BJ (cell line): ENCODE measurements around the gene AGT. TPM values are rescaled to one million over a fixed set of nuclear protein-coding genes. Genes with fewer than 3 reads are reported as not detected.

Experiments
- CTCF ChIA-PET: fragments of 350-600 bp; formaldehyde crosslinking; extraction: SDS; loops from one replicate; lab custom pipeline; 2021; ENCODE audit warnings: antibody characterized with exemption, inconsistent platforms; lab: Yijun Ruan, JAX
- POLR2A ChIA-PET: fragments of 300-600 bp; sonication (Branson Sonifier 250); formaldehyde crosslinking; extraction: SDS; loops from one replicate; lab custom pipeline; 2021; ENCODE audit warnings: antibody characterized with exemption; lab: Charles Lee
- DNase-seq: peaks from one replicate; pipeline ENCODE4 v3.0.0-alpha.2; 2011; ENCODE audit warnings: low read depth
- H3K27me3 ChIP-seq: 2 replicates; pipeline ENCODE4 v1.6.0; 2011; ENCODE audit warnings: low read length; ENCODE audit not compliant: control insufficient read depth, insufficient read depth
- H3K36me3 ChIP-seq: 2 replicates; pipeline ENCODE4 v1.5.1; 2011; ENCODE audit warnings: low read length; ENCODE audit not compliant: control insufficient read depth, insufficient read depth
- H3K4me3 ChIP-seq: 2 replicates; pipeline ENCODE4 v1.5.1; 2011; ENCODE audit warnings: low read depth, mild to moderate bottlenecking, control low read depth, low read length
- CTCF ChIP-seq: IDR thresholded peaks from 2 replicates; pipeline ENCODE4 v1.5.1; 2011; ENCODE audit warnings: low read depth, mild to moderate bottlenecking, control low read depth, inconsistent platforms, low read length, moderate library complexity; ENCODE audit not compliant: insufficient read depth
- polyA plus RNA-seq: library from polyadenylated mRNA; depleted of rRNA; stranded (reverse); fragments of >200 nt; gene quantifications from 2 replicates; pipeline ENCODE4 v1.2.3, GENCODE V29; 2011

Gene AGT
- polyA plus RNA-seq, 1 experiment = 4.1 TPM

GRCh38 chr1:230677200-230677599 lies 36.7 kb downstream of the AGT start:
- Histone ChIP-seq H3K36me3 (peaks cover 6% of the 10 kb centered on the region), H3K4me3 (no peak overlapping the region), H3K27me3 (no peaks in the 10 kb centered on the region)
- CTCF ChIA-PET = no interaction called here
- POLR2A ChIA-PET = no interaction called here
- TF ChIP-seq CTCF = no peak
- DNase-seq = no peak

- ChIA-PET POLR2A (no interaction called here), CTCF (interaction anchor here (1.6 kb wide), 1 partner anchor 13 kb away, joined by 4 read pairs; no protein-coding TSS in a partner anchor)
- TF ChIP-seq CTCF = no peak
- no peak for DNase-seq
- Histone ChIP-seq H3K27me3 (no peaks in the 10 kb centered on the region), H3K36me3 (peaks cover 9% of the 10 kb centered on the region), H3K4me3 (no peak overlapping the region)
These were observed 39.3 kb downstream of the AGT start for GRCh38 chr1:230674581-230674980.

- DNase-seq = no peak
- ChIA-PET CTCF (no interaction called here), POLR2A (no interaction called here)
- H3K4me3 ChIP-seq = no peak overlapping the region
- no peak for TF ChIP-seq CTCF
- peaks cover 13% of the 10 kb centered on the region for H3K36me3 ChIP-seq
- H3K27me3 ChIP-seq = no peaks in the 10 kb centered on the region
These were observed 44.4 kb downstream of the AGT start for GRCh38 chr1:230669543-230669942.

GRCh38 chr1:230668227-230668626 lies 45.7 kb downstream of the AGT start:
- Histone ChIP-seq H3K27me3 (no peaks in the 10 kb centered on the region), H3K36me3 (peaks cover 13% of the 10 kb centered on the region), H3K4me3 (no peak overlapping the region)
- DNase-seq = no peak
- CTCF ChIA-PET = no interaction called here
- no peak for TF ChIP-seq CTCF
- POLR2A ChIA-PET = no interaction called here

- POLR2A ChIA-PET = no interaction called here
These were observed 51.9 kb downstream of the AGT start for GRCh38 chr1:230661976-230662375.

More at GRCh38 chr1:230661976-230662375, 51.9 kb downstream of the AGT start:
- no peak for DNase-seq
- Histone ChIP-seq H3K36me3 (peaks cover 3% of the 10 kb centered on the region), H3K4me3 (no peak overlapping the region), H3K27me3 (no peaks in the 10 kb centered on the region)
- CTCF ChIA-PET = no interaction called here
- no peak for TF ChIP-seq CTCF
